HG03565 (cell line): ENCODE data around the gene HECW1.
A peak's percentile ranks its signal among the peaks of the same experiment; 100 is the strongest.

Source experiments
- ATAC-seq: cut with Tn5 transposase; IDR thresholded peaks from one replicate; pipeline ENCODE4 v1.9.1; 2021; ENCODE audit warnings: mild to moderate bottlenecking, moderate library complexity; ENCODE audit not compliant: unreplicated experiment

HECW1 gene

GRCh38 chr7:43142703-43143102 lies 30.3 kb downstream of the HECW1 start:
- ATAC-seq: no peak

GRCh38 chr7:43143918-43144589 lies 31.6 kb downstream of the HECW1 start:
- ATAC-seq: no peak

- ATAC-seq: no peak
Measured at GRCh38 chr7:43148161-43148731, 35.8 kb downstream of the HECW1 start.

- ATAC-seq: no peak
Measured at GRCh38 chr7:43151076-43151475, 38.6 kb downstream of the HECW1 start.

GRCh38 chr7:43152696-43153095 lies 40.2 kb downstream of the HECW1 start:
- no peak for ATAC-seq

- no peak for ATAC-seq
Measured at GRCh38 chr7:43155636-43156035, 43.2 kb downstream of the HECW1 start.

- no peak for ATAC-seq
Measured at GRCh38 chr7:43163885-43164284, 51.4 kb downstream of the HECW1 start.

- peak; percentile 90 for ATAC-seq
Measured at GRCh38 chr7:43164757-43165156, 52.3 kb downstream of the HECW1 start.

GRCh38 chr7:43166686-43167085 lies 54.2 kb downstream of the HECW1 start:
- no peak for ATAC-seq

GRCh38 chr7:43169076-43169475 lies 56.6 kb downstream of the HECW1 start:
- no peak for ATAC-seq

GRCh38 chr7:43170571-43170970 lies 58.1 kb downstream of the HECW1 start:
- no peak for ATAC-seq

GRCh38 chr7:43175570-43176200 lies 63.2 kb downstream of the HECW1 start:
- ATAC-seq: no peak

- no peak for ATAC-seq
Measured at GRCh38 chr7:43179393-43179792, 66.9 kb downstream of the HECW1 start.

- ATAC-seq: no peak
Measured at GRCh38 chr7:43192806-43193460, 80.5 kb downstream of the HECW1 start.

GRCh38 chr7:43193893-43194292 lies 81.4 kb downstream of the HECW1 start:
- ATAC-seq: no peak

- ATAC-seq: no peak
Measured at GRCh38 chr7:43195256-43195655, 82.8 kb downstream of the HECW1 start.

GRCh38 chr7:43195768-43196167 lies 83.3 kb downstream of the HECW1 start:
- no peak for ATAC-seq

- no peak for ATAC-seq
Measured at GRCh38 chr7:43196379-43196778, 83.9 kb downstream of the HECW1 start.

GRCh38 chr7:43198016-43198415 lies 85.6 kb downstream of the HECW1 start:
- ATAC-seq: no peak

GRCh38 chr7:43198599-43199090 lies 86.2 kb downstream of the HECW1 start:
- no peak for ATAC-seq

- no peak for ATAC-seq
Measured at GRCh38 chr7:43199371-43200160, 87.1 kb downstream of the HECW1 start.
